Gastrocnemius medialis (tissue), 4 donors: ENCODE measurements around the gene TUBGCP3. TPM values are rescaled to one million over a fixed set of nuclear protein-coding genes. Genes with fewer than 3 reads are reported as not detected.

Experiments used
- ATAC-seq, 2 donors: fragments of 150-250 bp; one replicate each; pipeline ENCODE4 v1.9.1; 2016
- DNase-seq, 2 donors: peaks; one replicate each; pipeline ENCODE4 v3.0.0-alpha.2; 2019
- H3K27ac ChIP-seq, 4 donors: fragments of 200-600 bp; sonication (generic); 1 replicate in 1 of 4; 2 replicates in 3 of 4; pipeline ENCODE4 v1.5.1; 2016 to 2018; ENCODE audit warnings: mild to moderate bottlenecking in 2 of 4, moderate library complexity in 1 of 4
- H3K27me3 ChIP-seq, 3 donors: fragments of 200-600 bp; sonication (generic) in 2 of 3; 1 replicate in 1 of 3; 2 replicates in 2 of 3; pipeline versions ENCODE4 v1.5.1 to v1.6.0; 2016 to 2019; ENCODE audit warnings: mild to moderate bottlenecking in 1 of 3, moderate library complexity in 1 of 3
- H3K36me3 ChIP-seq, 2 donors: fragments of 200-600 bp; sonication (generic) in 1 of 2; one replicate each; pipeline ENCODE4 v1.5.1; 2017 to 2018
- H3K4me1 ChIP-seq, 2 donors: fragments of 200-600 bp; sonication (generic) in 1 of 2; one replicate each; pipeline ENCODE4 v1.5.1; 2016 to 2017; ENCODE audit warnings: mild to moderate bottlenecking in 2 of 2
- H3K4me3 ChIP-seq, 4 donors: fragments of 200-600 bp; sonication (generic) in 3 of 4; 1 replicate in 1 of 4; 2 replicates in 3 of 4; pipeline ENCODE4 v1.5.1; 2016 to 2019; ENCODE audit warnings: mild to moderate bottlenecking in 2 of 4
- H3K9me3 ChIP-seq, 3 donors: fragments of 200-600 bp; sonication (generic) in 2 of 3; 1 replicate in 1 of 3; 2 replicates in 2 of 3; pipeline ENCODE4 v1.5.1; 2016 to 2019
- POLR2A ChIP-seq, 2 donors: fragments of 450-650 bp; IDR thresholded peaks; one replicate each; pipeline ENCODE4 v1.6.1; 2017; ENCODE audit warnings: antibody characterized with exemption in 2 of 2, mild to moderate bottlenecking in 2 of 2, moderate library complexity in 2 of 2
- in situ Hi-C, 4 donors: fragments of 200-750 bp; cut with MboI; loops; one replicate each; pipeline versions ENCODE4 v1.15.0 to v1.8.0; 2017; ENCODE audit warnings: low sequenced_read_pairs in 4 of 4
- intact Hi-C: fragments of 100-400 bp; cut with DNase I; formaldehyde crosslinking; loops from one replicate; pipeline ENCODE4 v1.15.1; 2023; ENCODE audit warnings: low total_unique reads
- total RNA-seq, 4 donors: library from RNA; depleted of rRNA; stranded (reverse); fragments of >200 nt; gene quantifications; one replicate each; pipeline versions ENCODE4 v1.1.0 to v1.2.3, GENCODE V29; 2016
- TF ChIP-seq, protein P1 (sequence below), 5 experiments: fragments of 450-650 bp in 3 of 5; fragments of 200-600 bp in 2 of 5; sonication (generic) in 2 of 5; IDR thresholded peaks in 4 of 5; conservative IDR thresholded peaks in 1 of 5; 1 replicate in 4 of 5; 2 replicates in 1 of 5; pipeline ENCODE4 v1.5.1; 2016 to 2019; ENCODE audit warnings: antibody characterized with exemption in 5 of 5, mild to moderate bottlenecking in 3 of 5, moderate library complexity in 3 of 5

Gene TUBGCP3
- total RNA-seq, 4 donors from 2014 or later = 10.0 to 14.3 (median 11.0) TPM

DNA sequence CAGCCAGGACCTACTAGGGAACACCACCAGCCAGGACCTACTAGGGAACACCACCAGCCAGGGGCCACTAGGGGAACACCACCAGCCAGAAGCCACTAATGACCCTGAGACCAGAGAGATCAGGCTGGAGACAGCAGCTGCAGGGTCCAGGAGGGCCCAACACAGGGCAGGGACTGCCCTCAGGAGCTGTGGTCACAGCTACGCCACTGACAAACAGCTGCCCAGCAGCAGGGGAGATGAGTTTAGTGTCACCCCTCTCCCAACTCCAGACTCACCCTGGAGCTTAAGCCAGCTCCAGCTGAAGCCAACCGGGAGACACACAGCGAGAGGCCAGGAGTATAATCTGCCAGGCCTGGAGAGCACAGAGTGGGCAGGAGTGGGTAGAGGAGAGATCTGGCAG, 25.7 kb downstream of the TUBGCP3 start:
- in situ Hi-C loops = no loop called here
- Histone ChIP-seq H3K27ac (no peak overlapping the region), H3K9me3 (no peaks in the 10 kb centered on the region)

DNA sequence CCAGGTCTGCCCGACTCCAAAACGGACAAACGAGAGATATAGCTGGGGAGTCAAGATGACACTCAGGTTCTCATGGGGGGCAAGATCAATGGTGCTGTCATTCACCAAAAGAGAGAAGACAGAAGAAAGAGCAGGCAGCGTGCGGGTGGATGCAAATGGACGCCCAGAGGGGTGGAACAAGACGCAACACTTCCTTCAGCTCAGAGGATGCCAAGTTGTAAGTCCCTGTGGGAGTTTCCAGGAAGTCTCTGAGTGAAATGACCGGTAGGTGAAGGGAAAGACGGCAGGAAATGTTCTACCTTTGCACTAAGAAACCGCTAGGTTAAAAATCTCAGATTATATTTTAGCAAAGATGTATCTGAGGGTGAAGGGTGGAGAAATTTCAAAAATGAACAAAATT, 26.5 kb downstream of the TUBGCP3 start:
- Histone ChIP-seq H3K36me3 (peaks cover 0 to 23% of the 10 kb centered on the region in 2 donors), H3K4me1 (no peaks in the 10 kb centered on the region), H3K9me3 (no peaks in the 10 kb centered on the region), H3K4me3 (no peak overlapping the region), H3K27me3 (no peaks in the 10 kb centered on the region), H3K27ac (no peak overlapping the region)
- DNase-seq (no peak), ATAC-seq (no peak)
- TF ChIP-seq, protein P1, sequence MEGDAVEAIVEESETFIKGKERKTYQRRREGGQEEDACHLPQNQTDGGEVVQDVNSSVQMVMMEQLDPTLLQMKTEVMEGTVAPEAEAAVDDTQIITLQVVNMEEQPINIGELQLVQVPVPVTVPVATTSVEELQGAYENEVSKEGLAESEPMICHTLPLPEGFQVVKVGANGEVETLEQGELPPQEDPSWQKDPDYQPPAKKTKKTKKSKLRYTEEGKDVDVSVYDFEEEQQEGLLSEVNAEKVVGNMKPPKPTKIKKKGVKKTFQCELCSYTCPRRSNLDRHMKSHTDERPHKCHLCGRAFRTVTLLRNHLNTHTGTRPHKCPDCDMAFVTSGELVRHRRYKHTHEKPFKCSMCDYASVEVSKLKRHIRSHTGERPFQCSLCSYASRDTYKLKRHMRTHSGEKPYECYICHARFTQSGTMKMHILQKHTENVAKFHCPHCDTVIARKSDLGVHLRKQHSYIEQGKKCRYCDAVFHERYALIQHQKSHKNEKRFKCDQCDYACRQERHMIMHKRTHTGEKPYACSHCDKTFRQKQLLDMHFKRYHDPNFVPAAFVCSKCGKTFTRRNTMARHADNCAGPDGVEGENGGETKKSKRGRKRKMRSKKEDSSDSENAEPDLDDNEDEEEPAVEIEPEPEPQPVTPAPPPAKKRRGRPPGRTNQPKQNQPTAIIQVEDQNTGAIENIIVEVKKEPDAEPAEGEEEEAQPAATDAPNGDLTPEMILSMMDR (IDR thresholded peaks at IDR 0.05 in 4 of 5, conservative IDR thresholded peaks at IDR 0.05 in 1 of 5) = no peak
- no peak for TF ChIP-seq POLR2A (IDR thresholded peaks at IDR 0.05)
- in situ Hi-C loops (no loop called here), intact Hi-C loops (no loop called here)

More for the DNA sequence above, 25.7 kb downstream of the TUBGCP3 start:
- H3K36me3 ChIP-seq = peaks cover 0 to 20% of the 10 kb centered on the region in 2 donors
- no peaks in the 10 kb centered on the region for H3K27me3 ChIP-seq
- intact Hi-C loops = no loop called here
- ATAC-seq (no peak), DNase-seq (no peak)
- no peak overlapping the region for H3K4me3 ChIP-seq
- TF ChIP-seq, protein P1 (IDR thresholded peaks at IDR 0.05 in 4 of 5, conservative IDR thresholded peaks at IDR 0.05 in 1 of 5) = no peak
- TF ChIP-seq POLR2A (IDR thresholded peaks at IDR 0.05) = no peak
- H3K4me1 ChIP-seq = no peaks in the 10 kb centered on the region

DNA sequence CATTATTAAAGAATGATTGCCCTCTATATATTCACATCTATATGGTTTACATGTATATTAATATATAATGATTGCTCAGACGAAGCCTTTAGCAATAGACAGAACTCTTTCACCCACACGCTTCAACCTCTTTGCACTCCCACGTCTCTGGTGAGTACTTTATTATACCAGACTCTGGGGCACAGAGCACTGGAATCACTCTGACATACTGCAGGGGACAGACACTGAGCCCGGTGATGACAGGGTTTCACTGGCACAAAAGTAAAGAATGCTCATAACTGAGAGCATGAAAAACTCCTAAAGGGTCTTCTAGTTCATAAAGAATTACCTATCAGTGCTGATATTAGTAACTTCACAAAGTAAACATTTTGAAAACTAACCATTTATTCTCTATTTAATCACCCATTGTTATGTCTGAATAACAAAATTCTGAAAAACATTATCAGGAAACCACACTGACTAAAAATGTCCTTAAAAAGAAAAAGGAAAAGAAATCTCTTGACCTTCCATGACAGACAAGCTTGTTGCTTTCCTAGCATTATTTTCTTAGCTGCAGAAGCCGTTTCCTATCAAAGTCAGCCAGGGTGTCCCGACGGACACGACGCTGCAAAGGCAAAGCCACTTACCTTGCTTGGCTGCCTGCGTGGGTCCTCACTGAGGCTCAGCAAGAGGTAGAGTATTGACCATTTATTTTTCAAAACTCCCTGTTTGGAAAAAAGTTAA, 29.1 kb downstream of the TUBGCP3 start:
- Histone ChIP-seq H3K4me3 (no peak overlapping the region), H3K36me3 (peaks cover 3 to 43% of the 10 kb centered on the region in 2 donors), H3K27me3 (no peaks in the 10 kb centered on the region), H3K9me3 (no peaks in the 10 kb centered on the region), H3K27ac (no peak overlapping the region), H3K4me1 (no peaks in the 10 kb centered on the region)
- intact Hi-C loops = no loop called here
- in situ Hi-C loops = no loop called here
- ATAC-seq (no peak), DNase-seq (no peak)
- TF ChIP-seq POLR2A (IDR thresholded peaks at IDR 0.05) = no peak
- TF ChIP-seq, protein P1 (IDR thresholded peaks at IDR 0.05 in 4 of 5, conservative IDR thresholded peaks at IDR 0.05 in 1 of 5) = no peak

DNA sequence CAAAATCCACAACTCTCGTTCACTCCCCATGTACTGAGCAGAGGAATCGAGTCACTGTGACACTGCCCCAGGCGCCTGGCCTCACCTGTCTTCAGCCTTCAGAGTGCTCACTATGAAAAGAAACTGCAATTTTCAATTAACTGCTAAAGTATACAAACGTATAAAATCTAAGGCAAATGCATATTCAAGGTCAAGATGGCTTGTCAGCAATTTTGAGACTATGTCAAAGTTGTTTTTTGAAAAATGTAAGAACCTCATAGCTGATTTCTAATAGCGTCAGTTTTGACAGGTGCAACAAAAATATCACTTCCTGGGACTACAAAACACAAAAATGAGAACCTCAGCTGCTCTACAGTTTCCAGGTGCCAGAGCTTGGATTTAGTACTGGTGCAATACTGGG, 31.4 kb downstream of the TUBGCP3 start:
- H3K27me3 ChIP-seq = no peaks in the 10 kb centered on the region
- no peak overlapping the region for H3K4me3 ChIP-seq
- H3K9me3 ChIP-seq = no peaks in the 10 kb centered on the region
- DNase-seq (no peak), ATAC-seq (no peak)
- in situ Hi-C loops = no loop called here
- no peak overlapping the region for H3K27ac ChIP-seq
- peaks cover 3 to 53% of the 10 kb centered on the region in 2 donors for H3K36me3 ChIP-seq
- intact Hi-C loops = no loop called here
- H3K4me1 ChIP-seq = no peaks in the 10 kb centered on the region
- TF ChIP-seq, protein P1 (IDR thresholded peaks at IDR 0.05 in 4 of 5, conservative IDR thresholded peaks at IDR 0.05 in 1 of 5) = no peak
- TF ChIP-seq POLR2A (IDR thresholded peaks at IDR 0.05) = no peak
